ENCODE measurements around the gene NECTIN1. TPM values are rescaled to one million over a fixed set of nuclear protein-coding genes. Genes with fewer than 3 reads are reported as not detected.

NECTIN1 gene
- total RNA-seq, 1 donor from 2014 or later: 58.2 TPM

DNA sequence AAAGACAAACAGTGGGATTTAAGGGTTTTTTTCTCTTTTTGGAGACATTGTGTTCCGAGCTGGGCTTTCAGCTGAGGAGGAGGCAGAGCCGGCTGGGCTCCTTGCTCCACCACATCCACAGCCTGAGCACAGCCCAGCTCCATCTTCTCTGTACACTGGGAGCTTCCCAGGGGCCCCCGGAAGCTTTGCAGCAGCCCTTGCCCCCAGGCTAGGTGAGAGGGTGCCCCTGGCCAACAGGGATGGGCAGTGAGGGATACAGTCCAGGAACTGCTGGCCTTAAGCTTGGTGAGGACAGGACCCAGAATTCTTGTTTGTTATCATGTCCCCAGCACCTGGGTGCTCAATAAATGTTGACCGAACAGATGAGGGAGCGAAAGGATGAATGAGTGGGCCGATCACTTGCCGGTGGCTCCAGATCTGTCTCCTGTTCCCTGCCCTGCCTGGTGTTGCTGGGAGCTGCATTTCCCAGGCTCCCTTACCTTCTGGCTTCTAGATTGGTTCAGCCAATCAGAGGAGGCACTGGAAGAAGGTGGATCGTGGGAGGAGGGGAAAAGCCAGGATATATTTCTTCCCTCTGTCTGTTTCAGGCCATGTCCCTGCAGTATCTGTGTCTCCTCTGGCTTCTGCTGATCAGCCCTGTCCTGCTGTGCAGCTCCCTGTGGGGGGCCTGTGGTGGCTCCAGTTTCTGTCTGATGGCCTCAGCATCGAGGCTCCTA is 26.5 kb upstream of the NECTIN1 start:
- intact Hi-C loops (cut with DNase I): no loop called here
- Histone ChIP-seq H3K27me3 (no peaks in the 10 kb centered on the region), H3K36me3 (no peaks in the 10 kb centered on the region), H3K4me1 (peaks cover 9% of the 10 kb centered on the region), H3K9me3 (no peaks in the 10 kb centered on the region), H3K27ac (no peak overlapping the region), H3K4me3 (no peak overlapping the region)
- TF ChIP-seq, protein P1, sequence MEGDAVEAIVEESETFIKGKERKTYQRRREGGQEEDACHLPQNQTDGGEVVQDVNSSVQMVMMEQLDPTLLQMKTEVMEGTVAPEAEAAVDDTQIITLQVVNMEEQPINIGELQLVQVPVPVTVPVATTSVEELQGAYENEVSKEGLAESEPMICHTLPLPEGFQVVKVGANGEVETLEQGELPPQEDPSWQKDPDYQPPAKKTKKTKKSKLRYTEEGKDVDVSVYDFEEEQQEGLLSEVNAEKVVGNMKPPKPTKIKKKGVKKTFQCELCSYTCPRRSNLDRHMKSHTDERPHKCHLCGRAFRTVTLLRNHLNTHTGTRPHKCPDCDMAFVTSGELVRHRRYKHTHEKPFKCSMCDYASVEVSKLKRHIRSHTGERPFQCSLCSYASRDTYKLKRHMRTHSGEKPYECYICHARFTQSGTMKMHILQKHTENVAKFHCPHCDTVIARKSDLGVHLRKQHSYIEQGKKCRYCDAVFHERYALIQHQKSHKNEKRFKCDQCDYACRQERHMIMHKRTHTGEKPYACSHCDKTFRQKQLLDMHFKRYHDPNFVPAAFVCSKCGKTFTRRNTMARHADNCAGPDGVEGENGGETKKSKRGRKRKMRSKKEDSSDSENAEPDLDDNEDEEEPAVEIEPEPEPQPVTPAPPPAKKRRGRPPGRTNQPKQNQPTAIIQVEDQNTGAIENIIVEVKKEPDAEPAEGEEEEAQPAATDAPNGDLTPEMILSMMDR (IDR thresholded peaks at IDR 0.05): no peak
- TF ChIP-seq POLR2AphosphoS5 (IDR thresholded peaks at IDR 0.05; ENCODE audit: insufficient read depth in 1 of 2, low read depth in 1 of 2) (no peak), POLR2A (IDR thresholded peaks at IDR 0.05) (no peak)
- DNase-seq (ENCODE audit: extremely low spot score in 2 of 2): no peak

- Histone ChIP-seq H3K9me3 (no peaks in the 10 kb centered on the region), H3K36me3 (no peaks in the 10 kb centered on the region), H3K27ac (no peak overlapping the region), H3K27me3 (no peaks in the 10 kb centered on the region), H3K4me1 (peaks cover 9% of the 10 kb centered on the region), H3K4me3 (no peak overlapping the region)
- intact Hi-C loops (cut with DNase I): no loop called here
- TF ChIP-seq POLR2A (IDR thresholded peaks at IDR 0.05): no peak
- no peak for TF ChIP-seq POLR2AphosphoS5 (IDR thresholded peaks at IDR 0.05; ENCODE audit: insufficient read depth in 1 of 2, low read depth in 1 of 2)
- TF ChIP-seq, protein P1 (IDR thresholded peaks at IDR 0.05): no peak
- no peak for DNase-seq (ENCODE audit: extremely low spot score in 2 of 2)
Observed at GRCh38 chr11:119754656-119755355, 25.8 kb upstream of the NECTIN1 start.

GRCh38 chr11:119754199-119754598 is 25.2 kb upstream of the NECTIN1 start:
- DNase-seq (ENCODE audit: extremely low spot score in 2 of 2): no peak
- no peak for TF ChIP-seq POLR2AphosphoS5 (IDR thresholded peaks at IDR 0.05; ENCODE audit: insufficient read depth in 1 of 2, low read depth in 1 of 2)
- TF ChIP-seq, protein P1 (IDR thresholded peaks at IDR 0.05): no peak
- no peak for TF ChIP-seq POLR2A (IDR thresholded peaks at IDR 0.05)
- no peak overlapping the region for H3K4me3 ChIP-seq
- intact Hi-C loops (cut with DNase I): no loop called here
- no peaks in the 10 kb centered on the region for H3K27me3 ChIP-seq
- no peaks in the 10 kb centered on the region for H3K36me3 ChIP-seq
- H3K9me3 ChIP-seq: no peaks in the 10 kb centered on the region
- H3K4me1 ChIP-seq: peaks cover 9% of the 10 kb centered on the region
- no peak overlapping the region for H3K27ac ChIP-seq

DNA sequence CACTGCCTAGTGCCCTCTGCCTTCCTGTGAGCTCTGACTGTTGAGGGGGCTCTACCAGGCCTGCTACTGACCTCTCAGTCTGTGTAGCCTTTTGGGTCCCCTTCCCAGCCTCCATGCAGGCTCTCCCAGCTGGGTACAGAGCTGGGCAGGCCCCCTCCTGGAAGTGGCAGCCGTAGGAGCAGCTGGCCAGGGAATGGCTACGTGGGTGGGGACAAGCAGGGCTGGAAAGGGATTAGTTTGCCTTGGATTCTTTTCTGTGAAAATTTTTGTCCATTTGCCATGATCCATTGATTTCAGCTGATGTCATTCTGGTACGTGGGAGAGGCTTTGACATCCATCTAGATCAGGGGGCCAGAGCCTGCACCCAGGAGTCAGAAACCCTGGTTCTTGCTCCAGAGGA is 23.9 kb upstream of the NECTIN1 start:
- no peak for DNase-seq (ENCODE audit: extremely low spot score in 2 of 2)
- Histone ChIP-seq H3K36me3 (no peaks in the 10 kb centered on the region), H3K27me3 (no peaks in the 10 kb centered on the region), H3K9me3 (no peaks in the 10 kb centered on the region), H3K4me1 (peaks cover 9% of the 10 kb centered on the region), H3K4me3 (no peak overlapping the region), H3K27ac (no peak overlapping the region)
- TF ChIP-seq POLR2A (IDR thresholded peaks at IDR 0.05) (no peak), POLR2AphosphoS5 (IDR thresholded peaks at IDR 0.05; ENCODE audit: insufficient read depth in 1 of 2, low read depth in 1 of 2) (no peak)
- TF ChIP-seq, protein P1 (IDR thresholded peaks at IDR 0.05): no peak
- intact Hi-C loops (cut with DNase I): no loop called here

DNA sequence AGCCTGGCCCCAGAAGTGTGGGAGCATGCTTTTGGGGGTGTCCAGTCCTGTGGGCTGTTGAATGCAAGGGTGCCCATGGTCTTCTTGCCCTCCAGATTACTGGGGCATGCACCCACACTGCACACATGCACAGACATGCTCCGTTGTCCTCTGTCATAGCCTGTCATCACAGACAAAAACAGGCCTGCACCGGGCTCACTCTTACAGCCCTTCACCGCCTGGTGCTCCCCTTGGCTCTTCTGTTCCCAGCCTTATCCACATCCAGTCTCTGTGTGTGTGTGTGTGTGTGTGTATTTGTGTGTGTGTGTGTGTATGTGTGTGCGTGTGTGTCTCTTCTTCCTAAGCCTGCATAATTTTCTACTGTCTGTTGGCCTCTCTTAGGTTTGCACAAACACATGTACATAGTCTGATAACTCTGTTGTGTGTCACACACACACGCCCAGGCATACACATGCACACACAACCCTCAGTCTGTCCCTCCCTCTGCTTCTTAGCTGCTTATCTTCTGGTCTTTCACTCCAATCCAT is 23.4 kb upstream of the NECTIN1 start:
- H3K27ac ChIP-seq: no peak overlapping the region
- H3K4me1 ChIP-seq: peaks cover 9% of the 10 kb centered on the region
- H3K4me3 ChIP-seq: no peak overlapping the region
- DNase-seq (ENCODE audit: extremely low spot score in 2 of 2): no peak
- TF ChIP-seq POLR2AphosphoS5 (IDR thresholded peaks at IDR 0.05; ENCODE audit: insufficient read depth in 1 of 2, low read depth in 1 of 2): no peak
- TF ChIP-seq, protein P1 (IDR thresholded peaks at IDR 0.05): no peak
- no peaks in the 10 kb centered on the region for H3K36me3 ChIP-seq
- no peaks in the 10 kb centered on the region for H3K27me3 ChIP-seq
- intact Hi-C loops (cut with DNase I): no loop called here
- no peaks in the 10 kb centered on the region for H3K9me3 ChIP-seq
